Mucosa of descending colon (tissue), 3 donors: ENCODE results near the gene DYNC1H1. TPM values are rescaled to one million over a fixed set of nuclear protein-coding genes. Genes with fewer than 3 reads are reported as not detected.
"Not testable (repeated sequence)": the region's sequence is repeated elsewhere in the genome, so short reads cannot be mapped to it uniquely, and the experiment has no call there.

Source experiments
- ATAC-seq: fragments of 200-7000 bp; cut with Tn5 transposase; one replicate; pipeline ENCODE4 v1.9.1; 2020; ENCODE audit warnings: mild to moderate bottlenecking, moderate library complexity
- DNase-seq, 3 donors: peaks; one replicate each; pipeline ENCODE4 v3.0.0-alpha.2; 2020
- H3K36me3 ChIP-seq: fragments of 200-600 bp; one replicate; pipeline ENCODE4 v1.8.0; 2021; ENCODE audit warnings: low read depth, mild to moderate bottlenecking
- H3K4me1 ChIP-seq: fragments of 200-600 bp; one replicate; pipeline ENCODE4 v1.8.0; 2021; ENCODE audit warnings: low read depth, mild to moderate bottlenecking
- H3K4me3 ChIP-seq: fragments of 200-600 bp; one replicate; pipeline ENCODE4 v1.8.0; 2021; ENCODE audit warnings: mild to moderate bottlenecking
- H3K9me3 ChIP-seq: fragments of 200-600 bp; one replicate; pipeline ENCODE4 v1.8.0; 2021; ENCODE audit warnings: mild to moderate bottlenecking
- CTCF ChIP-seq: fragments of 200-600 bp; IDR thresholded peaks from one replicate; pipeline ENCODE4 v1.8.0; 2022; ENCODE audit warnings: antibody characterized with exemption, mild to moderate bottlenecking
- intact Hi-C, 2 donors: fragments of 100-400 bp; cut with DNase I in 1 of 2; cut with micrococcal nuclease in 1 of 2; formaldehyde crosslinking; loops; one replicate each; pipeline versions ENCODE4 v1.11.0 to v1.11.1; 2022; cut with DNase I, micrococcal nuclease
- total RNA-seq, 3 donors: library from RNA; stranded (reverse); fragmentation: NEBNext Ultra II Directional in 2 of 3; extraction: Animal tissue kit (Norgen Biotek cat#: 25700) in 2 of 3; gene quantifications; one replicate each; pipeline versions ENCODE4 v1.2.1 to v1.2.4, GENCODE V29; 2021 to 2023
- donor health status: DM: no; HTN: no; CAD: no; lungs with moderate emphysema.
- donor health status: DM: no; HTN: no; CAD: no.
- donor health status: DM: no; HTN: yes; CAD: no.

The DYNC1H1 gene
- total RNA-seq, 3 donors from 2014 or later = 403 to 547 (median 409) TPM

GRCh38 chr14:102063808-102064429 lies 99.5 kb downstream of the DYNC1H1 start:
- Histone ChIP-seq H3K9me3 (no peaks in the 10 kb centered on the region), H3K4me1 (peaks cover 8% of the 10 kb centered on the region), H3K36me3 (no peaks in the 10 kb centered on the region), H3K4me3 (no peak overlapping the region)
- DNase-seq = no peak
- TF ChIP-seq CTCF = no peak
- intact Hi-C loops = no loop called here
- no peak for ATAC-seq

GRCh38 chr14:102064590-102064989 lies 100.2 kb downstream of the DYNC1H1 start:
- intact Hi-C loops, H3K4me1 ChIP-seq, H3K9me3 ChIP-seq, DNase-seq, ATAC-seq, H3K36me3 ChIP-seq, H3K4me3 ChIP-seq: not testable (repeated sequence)

GRCh38 chr14:102066041-102066451 lies 101.7 kb downstream of the DYNC1H1 start:
- Histone ChIP-seq H3K4me1 (peaks cover 8% of the 10 kb centered on the region), H3K36me3 (no peaks in the 10 kb centered on the region), H3K4me3 (no peak overlapping the region), H3K9me3 (no peaks in the 10 kb centered on the region)
- ATAC-seq = no peak
- DNase-seq = no peak
- no peak for TF ChIP-seq CTCF
- intact Hi-C loops = no loop called here

GRCh38 chr14:102071283-102071998 lies 107.1 kb downstream of the DYNC1H1 start:
- H3K4me3 ChIP-seq = no peak overlapping the region
- H3K4me1 ChIP-seq = no peaks in the 10 kb centered on the region
- intact Hi-C loops = no loop called here
- no peak for DNase-seq
- ATAC-seq = no peak
- H3K9me3 ChIP-seq = no peaks in the 10 kb centered on the region
- H3K36me3 ChIP-seq = no peaks in the 10 kb centered on the region
- TF ChIP-seq CTCF = no peak

GRCh38 chr14:102074415-102074964 lies 110.1 kb downstream of the DYNC1H1 start:
- no peaks in the 10 kb centered on the region for H3K4me1 ChIP-seq
- H3K4me3 ChIP-seq = no peak overlapping the region
- H3K36me3 ChIP-seq = no peaks in the 10 kb centered on the region
- ATAC-seq (no peak), DNase-seq (no peak)
- intact Hi-C loops = no loop called here
- no peaks in the 10 kb centered on the region for H3K9me3 ChIP-seq
- no peak for TF ChIP-seq CTCF

- DNase-seq = no peak
- Histone ChIP-seq H3K36me3 (peaks cover 5% of the 10 kb centered on the region), H3K4me1 (no peaks in the 10 kb centered on the region), H3K4me3 (no peak overlapping the region), H3K9me3 (no peaks in the 10 kb centered on the region)
- no peak for ATAC-seq
- TF ChIP-seq CTCF = no peak
- intact Hi-C loops = no loop called here
Observed at GRCh38 chr14:102075155-102075554, 110.8 kb downstream of the DYNC1H1 start.
